ENCODE data around the gene KRT77.

Gene KRT77

DNA sequence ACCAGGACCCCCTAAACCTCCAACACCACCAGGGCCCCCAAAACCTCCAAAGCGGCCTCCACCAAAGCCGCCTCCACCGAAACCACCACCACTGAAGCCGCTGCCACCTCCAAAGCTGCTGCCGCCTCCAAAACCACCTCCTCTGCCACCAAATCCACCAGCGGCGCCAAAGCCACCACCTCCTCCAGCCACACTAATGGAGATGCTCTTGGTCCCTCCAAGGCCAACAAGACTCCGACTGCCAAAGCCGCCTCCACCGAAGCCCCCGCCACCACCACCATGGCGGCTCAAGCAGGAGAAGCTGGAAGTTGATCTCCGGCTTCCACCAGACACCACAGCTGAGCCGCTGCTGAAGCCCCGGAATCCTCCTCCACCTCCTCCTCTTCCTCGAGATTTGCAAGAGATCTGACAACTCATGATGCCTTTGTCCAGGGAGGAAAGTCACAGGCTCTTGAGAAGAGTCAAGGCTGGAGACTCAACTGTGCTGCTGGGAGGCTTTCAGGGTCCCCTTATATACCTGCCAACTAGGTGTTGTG lies 51.5 kb downstream of the KRT77 start, which contains the start of gene KRT2:
KRT2 (minus strand) TSS at position 486 of the 536 bp plus-strand sequence; CDS start at position 417, 69 bp downstream.
- no peak for DNase-seq

DNA sequence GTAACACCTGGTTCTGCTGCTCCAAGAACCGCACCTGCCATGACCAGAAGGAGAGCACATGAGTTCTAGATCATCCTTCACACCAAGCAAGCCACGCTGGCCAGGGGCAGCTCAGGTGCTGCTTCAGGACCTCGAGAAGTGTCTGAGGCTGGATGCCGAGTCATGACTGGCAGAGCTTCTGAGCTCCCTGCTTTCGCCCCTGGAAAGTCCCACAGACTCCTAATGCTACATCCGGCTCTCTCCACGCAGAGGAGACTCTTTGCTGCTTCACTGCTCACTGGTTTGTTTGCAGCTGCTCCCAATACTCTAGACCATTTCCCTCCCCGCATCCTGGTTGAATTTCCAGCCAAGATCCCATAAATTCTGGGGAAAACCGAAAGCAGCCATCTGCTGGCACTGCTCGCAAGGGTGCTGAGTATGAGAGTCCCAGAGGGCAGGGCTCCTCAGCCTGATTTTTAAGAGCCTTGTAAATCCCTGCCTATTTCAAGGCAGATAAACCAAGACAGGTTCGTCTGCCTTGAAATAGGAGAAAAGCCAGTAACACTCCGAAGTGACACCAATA lies 52.7 kb downstream of the KRT77 start:
- DNase-seq: no peak

- DNase-seq: no peak
Observed at GRCh38 chr12:52649066-52649465, 54.3 kb downstream of the KRT77 start.

DNA sequence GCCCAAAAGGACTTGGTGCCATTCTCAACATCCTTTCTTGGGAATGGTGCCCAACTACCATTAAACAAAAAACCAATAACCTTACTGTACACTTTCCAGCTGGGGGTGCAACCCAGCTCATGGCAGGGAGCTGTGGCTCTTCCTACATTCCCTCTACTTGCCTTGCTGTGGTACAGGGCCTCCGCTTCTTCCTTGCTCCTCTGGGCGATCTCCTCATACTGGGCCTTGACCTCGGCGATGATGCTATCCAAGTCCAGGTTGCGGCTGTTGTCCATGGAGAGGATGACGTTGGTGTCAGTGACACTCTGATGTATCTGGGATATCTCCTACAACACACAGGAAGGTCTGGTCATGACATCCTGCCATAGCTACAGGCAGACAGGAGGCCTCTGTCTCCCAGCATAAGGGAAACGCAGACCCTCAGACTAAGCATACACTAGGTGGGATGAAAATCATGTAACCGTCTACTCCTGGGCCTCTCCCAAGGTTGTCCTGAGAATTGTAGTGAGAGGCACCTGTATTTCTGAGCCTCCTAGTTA lies 55.2 kb downstream of the KRT77 start:
- DNase-seq: no peak

DNA sequence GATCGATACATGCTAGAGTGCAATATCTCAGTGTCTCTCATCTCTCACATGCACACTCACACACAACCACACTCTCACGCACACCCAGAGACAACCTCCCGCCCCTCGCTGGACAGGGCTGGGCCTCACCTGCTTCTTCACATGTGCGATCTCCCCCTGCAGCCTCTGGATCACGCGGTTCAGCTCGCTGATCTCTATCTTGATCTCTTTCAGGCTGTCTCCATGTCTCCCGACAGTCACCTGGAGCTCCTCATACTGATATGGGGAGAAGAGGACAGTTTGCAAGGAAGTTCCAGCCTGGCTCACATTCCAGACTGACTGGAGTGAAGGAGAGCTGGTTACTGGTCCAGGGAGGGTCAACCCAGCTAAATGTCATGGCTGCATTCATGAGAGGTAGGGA lies 55.7 kb downstream of the KRT77 start:
- DNase-seq: no peak

DNA sequence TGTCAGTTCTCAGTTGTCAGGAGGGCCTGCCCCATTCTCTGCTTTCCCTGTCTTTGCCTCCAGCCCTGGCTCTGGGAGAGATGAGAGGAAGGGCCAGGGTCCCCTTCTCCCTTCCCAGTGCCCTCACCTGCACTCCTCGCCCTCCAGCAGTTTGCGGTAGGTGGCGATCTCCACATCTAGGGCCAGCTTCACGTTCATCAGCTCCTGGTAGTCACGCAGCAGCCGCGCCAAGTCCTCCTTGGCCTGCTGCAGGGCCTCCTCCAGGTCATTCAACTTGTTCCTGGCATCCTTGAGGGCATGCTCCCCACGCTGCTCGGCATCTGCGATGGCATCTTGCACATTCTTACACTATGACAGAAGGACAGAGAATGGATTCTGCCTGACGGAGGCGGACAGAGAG lies 56.7 kb downstream of the KRT77 start:
- no peak for DNase-seq

GRCh38 chr12:52645982-52646381 lies 57.3 kb downstream of the KRT77 start:
- no peak for DNase-seq

- DNase-seq: no peak
Observed at GRCh38 chr12:52645120-52645761, 58.1 kb downstream of the KRT77 start.

DNA sequence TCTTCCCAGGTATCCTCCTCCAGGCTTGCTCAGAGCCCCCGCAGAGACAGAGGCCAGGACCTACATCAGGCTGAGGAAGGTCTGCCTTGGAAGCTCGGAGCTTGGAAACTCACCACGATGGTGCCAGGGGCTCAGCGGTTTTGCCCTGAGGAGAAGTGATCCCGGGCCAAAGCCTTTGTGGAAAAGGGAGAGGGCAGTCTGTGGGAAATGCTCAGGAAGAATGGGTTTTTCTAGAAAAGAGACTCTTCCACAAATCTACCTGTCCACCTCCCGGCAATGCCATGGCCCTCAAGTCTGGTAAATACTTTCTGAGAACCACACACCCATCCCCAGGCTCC lies 59.3 kb downstream of the KRT77 start:
- DNase-seq: no peak

GRCh38 chr12:52643233-52644077 lies 59.9 kb downstream of the KRT77 start:
- DNase-seq: no peak

DNA sequence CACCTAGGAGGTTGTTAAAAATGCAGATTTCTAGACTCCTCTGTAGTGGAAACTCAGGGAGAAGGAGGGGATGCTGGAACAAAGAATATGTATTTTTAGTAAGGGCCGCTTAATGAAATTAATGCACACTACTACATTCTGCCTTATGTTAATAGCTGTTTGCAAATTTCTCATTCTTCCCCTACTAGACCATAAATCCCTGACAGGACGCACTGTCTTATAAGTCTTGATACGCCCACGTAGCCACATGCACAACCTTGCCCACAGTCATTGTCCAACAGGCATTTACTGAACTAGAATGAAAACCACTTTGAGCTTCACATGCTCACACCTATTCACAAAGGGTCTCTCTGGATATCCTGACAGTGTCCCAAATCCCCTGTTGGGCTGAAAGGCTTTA lies 61.9 kb downstream of the KRT77 start:
- DNase-seq: no peak
